MM.1S (cell line): ENCODE measurements around the gene KRTAP2-2.
"Not testable (repeated sequence)": the region's sequence is repeated elsewhere in the genome, so short reads cannot be mapped to it uniquely, and the experiment has no call there.

ENCODE experiments used
- DNase-seq: peaks from one replicate; pipeline ENCODE4 v3.0.0-alpha.2; 2015
- H2AFZ ChIP-seq: fragments of 300-600 bp; sonication (generic); 2 replicates; pipeline ENCODE4 v1.6.0; 2016; ENCODE audit warnings: antibody characterized with exemption, low read length
- H3F3A ChIP-seq: fragments of 300-600 bp; sonication (generic); 2 replicates; pipeline ENCODE4 v1.6.1; 2016; ENCODE audit warnings: mild to moderate bottlenecking, antibody characterized with exemption, low read length, moderate library complexity, mixed read lengths; ENCODE audit not compliant: insufficient read depth
- H3K27ac ChIP-seq: fragments of 300-600 bp; sonication (generic); 2 replicates; pipeline ENCODE4 v1.5.1; 2016; ENCODE audit warnings: mild to moderate bottlenecking, low read length
- H3K27me3 ChIP-seq: fragments of 300-600 bp; sonication (generic); replicated peaks from 2 replicates; pipeline ENCODE4 v1.6.0; 2016; ENCODE audit warnings: low read length; ENCODE audit not compliant: insufficient read depth
- H3K36me3 ChIP-seq: fragments of 300-600 bp; sonication (generic); replicated peaks from 2 replicates; pipeline ENCODE4 v1.6.1; 2016; ENCODE audit warnings: mild to moderate bottlenecking, low read length, mixed read lengths; ENCODE audit not compliant: insufficient read depth
- H3K4me1 ChIP-seq: fragments of 300-600 bp; sonication (generic); 2 replicates; pipeline ENCODE4 v1.6.1; 2016; ENCODE audit warnings: low read length, mixed read lengths
- H3K4me2 ChIP-seq: fragments of 300-600 bp; sonication (generic); 2 replicates; pipeline ENCODE4 v1.6.0; 2016; ENCODE audit warnings: low read depth, low read length
- H3K4me3 ChIP-seq: fragments of 300-600 bp; sonication (generic); 2 replicates; pipeline ENCODE4 v1.5.1; 2016; ENCODE audit warnings: low read length, mixed read lengths
- H3K79me2 ChIP-seq: fragments of 300-600 bp; sonication (generic); 2 replicates; pipeline ENCODE4 v1.6.1; 2016; ENCODE audit warnings: mixed run types, low read length, mixed read lengths
- H3K9ac ChIP-seq: fragments of 300-600 bp; sonication (generic); 2 replicates; pipeline ENCODE4 v1.6.1; 2016; ENCODE audit warnings: low read length, mixed read lengths
- H3K9me2 ChIP-seq: fragments of 300-600 bp; sonication (generic); replicated peaks from 2 replicates; pipeline ENCODE4 v1.6.1; 2016; ENCODE audit warnings: mild to moderate bottlenecking, low read length, mixed read lengths; ENCODE audit not compliant: insufficient read depth
- H3K9me3 ChIP-seq: fragments of 300-600 bp; sonication (generic); replicated peaks from 2 replicates; pipeline ENCODE4 v1.6.1; 2016; ENCODE audit warnings: mild to moderate bottlenecking, low read length, mixed read lengths; ENCODE audit not compliant: insufficient read depth
- H4K20me1 ChIP-seq: fragments of 300-600 bp; sonication (generic); 2 replicates; pipeline ENCODE4 v1.6.1; 2016; ENCODE audit warnings: mild to moderate bottlenecking, low read length, moderate library complexity, mixed read lengths; ENCODE audit not compliant: insufficient read depth
- EZH2 ChIP-seq: fragments of 300-600 bp; sonication (generic); optimal IDR thresholded peaks from 2 replicates; pipeline ENCODE3; 2017; ENCODE audit warnings: low read depth, mild to moderate bottlenecking, antibody characterized with exemption, low read length, mixed read lengths
- EZH2phosphoT487 ChIP-seq: fragments of 300-600 bp; sonication (generic); IDR thresholded peaks from 2 replicates; pipeline ENCODE4 v1.6.1; 2018; ENCODE audit warnings: antibody characterized with exemption, low read length
- TF ChIP-seq, protein P1 (sequence below): fragments of 300-600 bp; sonication (generic); IDR thresholded peaks from 2 replicates; pipeline ENCODE4 v1.5.1; 2016; ENCODE audit warnings: antibody characterized with exemption, low read length, mixed read lengths

The KRTAP2-2 gene

GRCh38 chr17:41061964-41062363 is 6.9 kb upstream of the KRTAP2-2 start:
- Histone ChIP-seq H3K9me3 (no peaks in the 10 kb centered on the region), H3K79me2 (no peaks in the 10 kb centered on the region), H2AFZ (no peak overlapping the region), H3K4me3 (no peak overlapping the region), H3K4me1 (no peaks in the 10 kb centered on the region), H3K27me3 (no peaks in the 10 kb centered on the region), H3F3A (no peaks in the 10 kb centered on the region), H3K36me3 (no peaks in the 10 kb centered on the region), H4K20me1 (no peaks in the 10 kb centered on the region), H3K4me2 (no peak overlapping the region), H3K9ac (no peak overlapping the region), H3K9me2 (no peaks in the 10 kb centered on the region), H3K27ac (no peak overlapping the region)
- DNase-seq: no peak
- TF ChIP-seq, protein P1, sequence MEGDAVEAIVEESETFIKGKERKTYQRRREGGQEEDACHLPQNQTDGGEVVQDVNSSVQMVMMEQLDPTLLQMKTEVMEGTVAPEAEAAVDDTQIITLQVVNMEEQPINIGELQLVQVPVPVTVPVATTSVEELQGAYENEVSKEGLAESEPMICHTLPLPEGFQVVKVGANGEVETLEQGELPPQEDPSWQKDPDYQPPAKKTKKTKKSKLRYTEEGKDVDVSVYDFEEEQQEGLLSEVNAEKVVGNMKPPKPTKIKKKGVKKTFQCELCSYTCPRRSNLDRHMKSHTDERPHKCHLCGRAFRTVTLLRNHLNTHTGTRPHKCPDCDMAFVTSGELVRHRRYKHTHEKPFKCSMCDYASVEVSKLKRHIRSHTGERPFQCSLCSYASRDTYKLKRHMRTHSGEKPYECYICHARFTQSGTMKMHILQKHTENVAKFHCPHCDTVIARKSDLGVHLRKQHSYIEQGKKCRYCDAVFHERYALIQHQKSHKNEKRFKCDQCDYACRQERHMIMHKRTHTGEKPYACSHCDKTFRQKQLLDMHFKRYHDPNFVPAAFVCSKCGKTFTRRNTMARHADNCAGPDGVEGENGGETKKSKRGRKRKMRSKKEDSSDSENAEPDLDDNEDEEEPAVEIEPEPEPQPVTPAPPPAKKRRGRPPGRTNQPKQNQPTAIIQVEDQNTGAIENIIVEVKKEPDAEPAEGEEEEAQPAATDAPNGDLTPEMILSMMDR: no peak
- TF ChIP-seq EZH2 (no peak), EZH2phosphoT487 (no peak)

DNA sequence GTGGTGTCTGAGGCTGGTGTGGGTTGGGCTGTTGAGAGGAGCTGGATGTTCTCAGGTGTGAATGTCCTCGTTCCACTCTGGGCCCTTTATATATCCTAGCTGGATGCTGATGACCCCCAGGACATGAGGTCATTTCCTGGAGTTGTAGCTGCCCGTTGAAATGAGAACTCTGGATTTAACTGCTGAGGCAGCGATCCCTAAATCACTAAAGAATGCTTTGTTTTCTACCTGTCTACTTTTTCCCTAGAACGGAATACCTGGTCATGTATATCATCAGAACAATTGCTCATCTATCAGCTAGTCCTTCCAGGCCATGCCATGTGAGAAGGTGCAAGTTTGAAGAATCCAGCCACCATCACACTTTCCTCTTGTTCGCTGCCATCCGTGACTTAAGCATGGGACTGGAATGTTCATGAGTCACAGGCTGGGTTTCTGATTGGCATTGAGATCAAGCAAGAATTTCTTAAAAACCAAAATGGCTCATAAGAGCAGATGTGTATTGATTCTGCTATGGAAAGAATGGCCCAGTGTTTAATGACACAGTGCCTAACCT is 5.1 kb upstream of the KRTAP2-2 start, which contains the start of gene KRTAP2-3:
TSS of gene KRTAP2-3 (minus strand) at position 63 of the 553 bp plus-strand sequence. CDS start 64 bp downstream, outside the sequence.
- no peak for DNase-seq
- no peak within 1 kb of the TSS for H2AFZ ChIP-seq
- no peaks in the 10 kb centered on the region for H3F3A ChIP-seq
- TF ChIP-seq, protein P1: no peak
- TF ChIP-seq EZH2phosphoT487 (no peak), EZH2 (no peak)
- no peaks in the 10 kb centered on the region for H3K79me2 ChIP-seq
- H3K27ac ChIP-seq: no peak within 1 kb of the TSS
- H3K9me2 ChIP-seq: no peaks in the 10 kb centered on the region
- H3K27me3 ChIP-seq: no peaks in the 10 kb centered on the region
- no peaks in the 10 kb centered on the region for H3K9me3 ChIP-seq
- no peaks in the 10 kb centered on the region for H4K20me1 ChIP-seq
- H3K9ac ChIP-seq: no peak within 1 kb of the TSS
- no peak within 1 kb of the TSS for H3K4me2 ChIP-seq
- H3K4me3 ChIP-seq: no peak within 1 kb of the TSS
- no peaks in the 10 kb centered on the region for H3K4me1 ChIP-seq
- H3K36me3 ChIP-seq: no peaks in the 10 kb centered on the region

DNA sequence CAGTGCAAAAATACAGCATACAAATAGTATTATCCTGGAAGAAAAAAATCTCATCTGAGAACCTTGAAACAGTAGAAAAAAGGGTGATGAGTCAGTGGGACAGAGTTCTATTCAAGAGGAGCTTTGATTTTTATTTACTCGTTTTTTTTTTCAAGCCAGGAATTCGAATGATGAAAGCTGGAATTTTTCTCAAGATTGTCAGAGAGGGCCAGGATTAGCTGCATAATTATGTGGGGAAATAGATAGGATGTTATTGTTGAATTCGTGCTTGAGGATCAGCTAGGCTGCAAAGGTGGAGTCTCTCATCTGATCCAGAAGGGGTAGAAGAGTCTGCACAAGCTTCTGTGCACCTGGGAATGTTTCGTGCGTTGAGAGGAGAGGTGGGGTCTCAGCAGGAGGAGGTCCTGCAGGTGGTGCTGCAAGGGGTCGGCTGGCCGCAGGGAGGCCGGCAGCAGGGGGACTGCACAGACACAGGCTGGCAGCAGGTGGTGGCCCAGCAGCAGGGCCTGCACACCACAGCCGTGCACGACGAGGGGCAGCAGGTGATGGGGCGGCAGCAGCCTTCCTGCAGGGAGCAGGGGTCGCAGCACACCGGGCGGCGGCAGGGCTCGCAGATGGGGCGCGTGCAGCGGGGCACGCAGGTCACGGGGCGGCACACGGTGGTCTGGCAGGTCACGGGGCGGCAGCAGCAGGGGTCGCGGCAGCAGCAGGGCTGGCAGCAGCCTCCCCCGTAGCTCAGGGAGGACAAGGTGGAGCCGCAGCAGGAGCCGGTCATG is 4.4 kb upstream of the KRTAP2-2 start:
- H2AFZ ChIP-seq, H3K9ac ChIP-seq, H3K36me3 ChIP-seq, H3K4me1 ChIP-seq, DNase-seq, H3K27ac ChIP-seq, H3K9me3 ChIP-seq, H3K79me2 ChIP-seq, H3K4me2 ChIP-seq, H3F3A ChIP-seq, H3K9me2 ChIP-seq, H3K27me3 ChIP-seq, H4K20me1 ChIP-seq, H3K4me3 ChIP-seq: not testable (repeated sequence)

- Histone ChIP-seq H3K4me3 (no peak overlapping the region), H3F3A (no peaks in the 10 kb centered on the region), H3K9me3 (no peaks in the 10 kb centered on the region), H3K9ac (no peak overlapping the region), H3K36me3 (no peaks in the 10 kb centered on the region), H3K27me3 (no peaks in the 10 kb centered on the region), H3K79me2 (no peaks in the 10 kb centered on the region), H3K9me2 (no peaks in the 10 kb centered on the region), H2AFZ (no peak overlapping the region), H3K27ac (no peak overlapping the region), H3K4me2 (no peak overlapping the region), H4K20me1 (no peaks in the 10 kb centered on the region), H3K4me1 (no peaks in the 10 kb centered on the region)
- DNase-seq: no peak
- TF ChIP-seq, protein P1: no peak
- no peak for TF ChIP-seq EZH2phosphoT487
- TF ChIP-seq EZH2: no peak
Measured at GRCh38 chr17:41058741-41059140, 3.7 kb upstream of the KRTAP2-2 start.
